HG02973 (cell line): ENCODE results near the gene LTA.

ENCODE experiments used
- ATAC-seq: cut with Tn5 transposase; IDR thresholded peaks from one replicate; pipeline ENCODE4 v1.9.1; 2021; ENCODE audit warnings: moderate library complexity; ENCODE audit not compliant: unreplicated experiment

LTA gene, protein sequence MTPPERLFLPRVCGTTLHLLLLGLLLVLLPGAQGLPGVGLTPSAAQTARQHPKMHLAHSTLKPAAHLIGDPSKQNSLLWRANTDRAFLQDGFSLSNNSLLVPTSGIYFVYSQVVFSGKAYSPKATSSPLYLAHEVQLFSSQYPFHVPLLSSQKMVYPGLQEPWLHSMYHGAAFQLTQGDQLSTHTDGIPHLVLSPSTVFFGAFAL

DNA sequence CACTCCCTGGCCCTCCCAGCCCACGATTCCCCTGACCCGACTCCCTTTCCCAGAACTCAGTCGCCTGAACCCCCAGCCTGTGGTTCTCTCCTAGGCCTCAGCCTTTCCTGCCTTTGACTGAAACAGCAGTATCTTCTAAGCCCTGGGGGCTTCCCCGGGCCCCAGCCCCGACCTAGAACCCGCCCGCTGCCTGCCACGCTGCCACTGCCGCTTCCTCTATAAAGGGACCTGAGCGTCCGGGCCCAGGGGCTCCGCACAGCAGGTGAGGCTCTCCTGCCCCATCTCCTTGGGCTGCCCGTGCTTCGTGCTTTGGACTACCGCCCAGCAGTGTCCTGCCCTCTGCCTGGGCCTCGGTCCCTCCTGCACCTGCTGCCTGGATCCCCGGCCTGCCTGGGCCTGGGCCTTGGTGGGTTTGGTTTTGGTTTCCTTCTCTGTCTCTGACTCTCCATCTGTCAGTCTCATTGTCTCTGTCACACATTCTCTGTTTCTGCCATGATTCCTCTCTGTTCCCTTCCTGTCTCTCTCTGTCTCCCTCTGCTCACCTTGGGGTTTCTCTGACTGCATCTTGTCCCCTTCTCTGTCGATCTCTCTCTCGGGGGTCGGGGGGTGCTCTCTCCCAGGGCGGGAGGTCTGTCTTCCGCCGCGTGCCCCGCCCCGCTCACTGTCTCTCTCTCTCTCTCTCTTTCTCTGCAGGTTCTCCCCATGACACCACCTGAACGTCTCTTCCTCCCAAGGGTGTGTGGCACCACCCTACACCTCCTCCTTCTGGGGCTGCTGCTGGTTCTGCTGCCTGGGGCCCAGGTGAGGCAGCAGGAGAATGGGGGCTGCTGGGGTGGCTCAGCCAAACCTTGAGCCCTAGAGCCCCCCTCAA is at the start of gene LTA:
LTA (plus strand) TSS at position 249 of the 871 bp plus-strand sequence; CDS start at position 703, 454 bp downstream.
- peak; percentile 33 for ATAC-seq

DNA sequence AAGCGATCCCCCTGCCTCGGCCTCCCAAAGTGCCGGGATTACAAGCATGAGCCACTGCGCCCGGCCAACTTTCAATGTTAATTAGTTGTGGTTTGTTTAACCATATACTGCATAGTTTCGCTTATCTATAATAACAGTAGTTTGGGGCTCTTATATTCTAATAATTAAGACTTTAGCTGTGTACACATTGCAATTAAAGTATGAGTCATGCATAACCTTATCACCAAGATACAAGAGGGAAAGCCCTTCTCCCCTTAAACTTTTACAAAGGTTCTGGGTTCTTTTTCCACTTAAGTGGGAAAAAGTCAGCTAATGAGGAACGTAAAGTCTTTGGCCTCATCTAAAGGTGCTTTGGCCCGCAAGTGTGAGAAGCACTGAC is 46.5 kb upstream of the LTA start:
- ATAC-seq: no peak

DNA sequence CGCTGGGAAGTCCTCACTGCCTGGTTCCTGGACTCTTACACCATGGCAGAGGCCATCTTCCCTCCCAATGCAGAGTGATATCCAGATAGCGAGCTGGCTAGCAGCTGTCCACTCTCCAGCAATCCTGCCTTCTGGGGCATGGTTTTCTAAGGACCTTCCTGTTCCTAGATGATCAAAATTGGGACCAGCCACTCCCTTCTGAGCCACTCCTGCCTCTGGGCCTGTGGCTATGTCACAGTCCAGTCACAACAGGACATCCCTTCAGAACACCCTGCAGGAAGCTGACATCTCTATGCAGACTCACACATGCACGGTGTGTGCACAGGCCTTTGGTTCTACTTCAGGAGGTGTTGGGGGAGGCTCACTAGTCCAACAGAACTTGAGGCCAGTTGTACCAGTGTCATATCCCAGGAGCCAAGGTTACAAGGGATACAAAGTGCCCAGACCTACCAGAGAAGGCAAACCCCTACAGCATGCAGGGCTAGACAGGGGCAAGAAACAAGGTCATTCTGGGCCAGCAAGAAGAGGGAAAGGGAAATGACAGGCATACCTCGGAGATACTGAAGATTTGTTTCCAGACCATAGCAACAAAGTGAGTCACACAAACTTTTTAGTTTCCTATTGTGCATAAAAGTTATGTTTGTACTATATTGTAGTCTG is 46.0 kb upstream of the LTA start:
- ATAC-seq: no peak

DNA sequence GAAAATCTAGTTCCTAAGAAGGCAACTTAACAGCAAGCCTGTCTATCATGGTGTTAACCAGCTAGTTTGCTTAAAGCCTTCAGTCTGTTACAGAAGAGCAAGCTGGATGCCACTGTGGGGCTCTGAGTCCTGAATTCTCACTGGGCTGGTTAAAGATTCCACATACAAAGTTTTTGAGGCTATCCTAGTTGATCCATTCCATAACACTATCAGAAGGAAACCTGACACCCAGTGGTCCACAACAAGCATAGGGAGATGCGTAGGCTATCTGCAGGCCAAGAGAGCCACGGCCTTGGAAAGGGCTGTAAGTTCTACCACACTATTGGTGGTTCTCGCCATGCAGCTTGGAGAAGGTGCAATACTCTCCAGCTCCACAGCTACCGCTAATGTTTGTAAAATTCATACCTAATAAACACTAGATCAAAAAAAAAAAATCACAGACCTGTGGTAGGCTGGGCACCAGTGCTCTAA is 43.7 kb upstream of the LTA start:
- no peak for ATAC-seq

DNA sequence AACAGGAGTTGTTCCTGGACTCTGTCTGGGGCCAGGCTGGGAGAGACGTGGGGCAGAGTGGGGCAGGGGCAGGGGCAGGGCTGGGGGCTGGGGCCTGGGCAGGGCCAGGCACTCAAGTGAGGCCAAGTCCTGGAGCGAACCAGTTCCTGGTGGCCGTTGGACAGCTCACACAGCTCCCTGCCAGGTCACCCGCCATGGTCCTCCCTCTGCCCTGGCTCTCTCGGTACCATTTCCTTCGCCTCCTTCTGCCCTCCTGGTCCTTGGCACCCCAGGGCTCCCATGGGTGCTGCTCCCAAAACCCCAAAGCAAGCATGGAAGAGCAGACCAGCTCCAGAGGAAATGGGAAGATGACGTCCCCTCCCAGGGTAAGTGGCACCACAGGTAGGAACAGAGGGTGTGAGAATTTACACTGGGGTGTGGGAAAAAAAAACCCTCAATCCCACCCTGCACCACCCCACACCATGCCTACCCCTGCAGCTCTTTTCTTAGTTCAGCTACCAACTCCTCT is 43.2 kb upstream of the LTA start, which contains the start of gene MCCD1:
MCCD1 (plus strand) TSS at position 142 of the 508 bp plus-strand sequence; CDS start at position 195, 53 bp downstream.
- no peak for ATAC-seq

DNA sequence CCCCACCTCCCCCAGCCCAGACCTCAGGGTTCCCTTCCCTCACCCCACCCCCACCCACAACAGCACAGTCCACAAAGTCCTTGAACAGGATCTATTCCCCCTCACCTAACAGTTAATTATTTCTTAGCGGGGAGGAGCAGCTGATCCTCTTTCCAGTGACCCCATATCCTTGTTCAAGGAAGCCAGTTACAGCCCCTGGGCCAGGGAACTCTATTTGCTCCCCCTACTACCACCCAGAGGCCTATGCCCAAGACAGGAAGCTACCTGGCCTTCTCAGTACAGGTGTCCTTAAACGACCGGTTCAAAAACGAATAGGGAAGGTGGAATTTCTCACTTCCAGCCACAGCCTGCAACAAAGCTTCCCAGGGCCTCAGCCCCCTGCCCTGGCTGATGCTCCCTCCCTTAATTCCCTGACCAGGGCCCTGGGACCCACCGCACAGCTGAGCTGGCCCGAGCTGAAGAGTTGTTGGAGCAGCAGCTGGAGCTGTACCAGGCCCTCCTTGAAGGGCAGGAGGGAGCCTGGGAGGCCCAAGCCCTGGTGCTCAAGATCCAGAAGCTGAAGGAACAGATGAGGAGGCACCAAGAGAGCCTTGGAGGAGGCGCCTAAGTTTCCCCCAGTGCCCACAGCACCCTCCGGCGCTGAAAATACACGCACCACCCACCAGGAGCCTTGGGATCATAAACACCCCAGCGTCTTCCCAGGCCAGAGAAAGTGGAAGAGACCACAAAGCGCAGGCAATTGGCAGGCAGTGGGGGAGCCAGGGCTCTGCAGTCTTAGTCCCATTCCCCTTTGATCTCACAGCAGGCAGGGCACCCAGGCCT is 42.5 kb upstream of the LTA start:
- no peak for ATAC-seq

DNA sequence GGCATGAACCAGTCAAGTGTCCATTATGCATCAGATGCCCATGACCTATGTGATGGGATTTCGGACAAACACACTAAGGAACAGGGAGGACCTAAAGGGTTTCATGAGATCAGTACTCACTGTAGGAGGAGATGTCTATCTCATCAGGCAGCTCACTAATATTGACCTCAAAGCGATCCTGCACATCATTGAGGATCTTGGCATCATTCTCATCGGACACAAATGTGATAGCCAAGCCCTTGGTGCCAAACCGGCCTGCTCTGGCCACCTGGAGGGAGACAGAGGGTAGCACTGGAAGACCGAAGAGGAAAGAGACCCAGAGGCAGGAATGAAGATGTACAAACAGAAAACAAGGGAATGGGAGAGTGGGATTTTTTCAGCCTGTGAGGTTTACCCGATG is 41.4 kb upstream of the LTA start:
- ATAC-seq: no peak

DNA sequence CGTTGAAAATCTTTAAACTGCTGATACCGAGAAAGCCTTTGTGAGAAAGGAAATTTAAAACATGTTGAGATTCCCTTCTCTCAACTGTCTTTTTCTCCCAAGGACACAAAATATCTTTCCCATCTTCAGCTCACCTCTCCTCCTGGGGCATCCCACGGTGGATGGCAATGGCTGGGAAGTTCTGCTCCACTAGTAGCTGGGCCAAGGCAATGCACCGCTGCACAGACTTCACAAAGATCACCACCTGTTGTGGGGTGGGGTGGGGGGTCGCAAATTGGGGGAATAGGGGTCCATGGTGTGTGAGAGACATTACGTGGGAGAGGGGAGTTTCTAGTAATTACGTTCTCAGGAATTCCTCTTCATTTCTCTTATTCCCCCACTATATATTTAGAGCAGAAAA is 40.9 kb upstream of the LTA start:
- ATAC-seq: no peak

DNA sequence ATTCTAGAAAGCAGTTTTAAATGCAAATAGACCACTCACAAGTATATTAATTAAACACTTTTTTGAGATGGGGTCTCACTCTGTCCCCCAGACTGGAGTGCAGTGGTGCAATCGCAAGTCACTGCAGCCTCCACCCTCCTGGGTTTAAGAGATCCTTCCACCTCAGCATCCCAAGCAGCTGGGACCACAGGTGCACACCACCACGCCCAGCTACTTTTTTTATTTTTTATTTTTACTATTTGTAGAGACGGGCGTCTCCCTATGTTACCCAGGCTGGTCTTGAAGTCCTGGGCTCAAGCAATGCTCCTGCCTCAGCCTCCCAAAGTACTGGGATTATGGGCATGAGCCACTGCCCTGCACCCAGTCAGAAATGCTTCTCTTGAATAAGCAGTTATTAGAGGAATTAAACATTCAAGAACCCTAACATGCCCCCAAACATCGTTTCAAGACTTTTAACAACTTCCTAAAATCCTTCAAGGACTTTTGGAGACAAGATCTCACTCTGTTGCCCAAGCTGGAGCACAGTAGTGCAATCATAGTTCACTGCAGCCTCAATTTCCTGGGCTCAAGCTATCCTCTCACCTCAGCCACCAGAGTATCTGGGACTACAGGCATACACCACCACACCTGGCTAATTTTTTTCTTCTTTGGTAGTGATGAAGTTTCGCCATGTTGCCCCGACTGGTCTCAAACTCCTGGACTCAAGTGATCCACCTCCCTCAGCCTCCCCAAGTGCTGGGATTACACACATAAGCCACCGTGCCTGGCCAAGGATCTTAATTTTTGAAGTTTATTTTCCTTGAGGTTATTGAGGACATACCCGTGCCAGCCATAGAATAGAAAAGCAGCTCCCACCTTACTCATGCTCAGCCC is 40.1 kb upstream of the LTA start:
- no peak for ATAC-seq

DNA sequence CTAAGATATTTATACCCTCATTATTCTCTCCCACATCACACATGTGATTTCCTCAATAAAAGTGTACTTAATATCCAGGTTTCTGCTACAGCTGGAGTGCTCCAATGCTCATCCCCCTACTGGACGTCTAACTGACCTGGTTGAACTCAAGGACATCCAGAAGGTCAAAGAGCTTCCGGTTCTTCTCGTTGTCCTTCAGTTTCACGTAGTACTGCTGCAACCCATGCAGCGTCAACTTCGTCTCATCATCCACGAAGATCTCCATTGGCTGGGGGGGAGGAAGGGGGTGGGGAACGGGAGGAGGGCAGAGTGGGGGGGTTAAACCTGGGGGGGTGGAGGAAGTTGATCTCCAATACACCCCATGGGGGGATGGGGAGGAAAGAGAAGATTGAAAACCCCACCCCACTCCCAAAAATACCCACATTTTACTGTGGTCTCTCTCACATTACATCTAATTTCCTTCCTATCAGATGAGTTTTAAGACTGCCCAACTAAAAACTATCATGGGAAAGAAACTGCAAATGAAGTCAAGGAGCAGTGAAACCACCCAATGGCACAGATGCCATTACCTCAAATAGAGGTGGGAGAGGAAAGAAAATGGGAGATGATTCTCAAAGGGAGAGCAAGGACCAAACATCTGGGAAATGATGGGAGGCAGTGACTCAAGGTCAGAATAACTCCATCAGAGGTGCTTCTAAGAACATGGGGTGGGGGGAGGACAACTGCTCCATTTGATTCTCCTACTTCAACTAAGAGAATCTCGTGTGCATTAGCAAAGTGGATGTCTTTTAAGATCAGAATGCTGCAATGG is 39.2 kb upstream of the LTA start:
- ATAC-seq: no peak

DNA sequence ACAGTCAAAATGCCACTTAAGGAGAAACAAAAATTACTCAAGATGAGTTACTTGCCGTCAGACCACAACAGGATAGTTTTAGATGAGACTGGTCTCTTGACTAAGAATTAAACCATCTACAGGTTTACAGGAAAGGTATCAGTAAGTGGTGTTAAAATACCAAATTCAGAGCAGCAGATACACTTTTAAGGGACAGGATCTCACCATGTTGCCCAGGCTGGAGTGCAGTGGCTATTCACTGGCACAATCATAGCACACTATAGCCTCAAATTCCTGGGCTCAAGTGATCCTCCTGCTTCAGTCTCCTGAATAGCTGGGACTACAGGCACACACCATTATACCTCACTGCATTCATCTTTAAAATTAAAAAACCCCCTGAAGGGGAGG is 38.6 kb upstream of the LTA start:
- no peak for ATAC-seq

DNA sequence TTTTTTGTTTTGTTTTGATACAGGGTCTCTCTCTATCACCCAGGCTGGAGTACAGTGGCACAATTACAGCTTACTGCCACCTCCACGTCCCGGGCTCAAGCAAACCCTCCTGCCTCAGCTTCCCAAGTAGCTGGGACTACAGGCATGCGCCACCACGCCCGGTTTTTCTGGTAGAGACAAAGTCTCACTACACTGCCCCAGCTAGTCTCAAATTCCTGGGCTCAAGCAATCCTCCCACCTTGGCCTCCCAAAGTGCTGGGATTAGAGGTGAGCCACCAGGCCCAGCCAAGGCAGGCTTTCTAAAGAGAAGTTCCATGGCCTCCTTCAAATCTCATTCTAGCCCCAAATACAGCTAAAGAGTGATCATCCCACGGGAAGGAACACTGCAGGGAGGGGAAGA is 38.1 kb upstream of the LTA start:
- ATAC-seq: no peak

DNA sequence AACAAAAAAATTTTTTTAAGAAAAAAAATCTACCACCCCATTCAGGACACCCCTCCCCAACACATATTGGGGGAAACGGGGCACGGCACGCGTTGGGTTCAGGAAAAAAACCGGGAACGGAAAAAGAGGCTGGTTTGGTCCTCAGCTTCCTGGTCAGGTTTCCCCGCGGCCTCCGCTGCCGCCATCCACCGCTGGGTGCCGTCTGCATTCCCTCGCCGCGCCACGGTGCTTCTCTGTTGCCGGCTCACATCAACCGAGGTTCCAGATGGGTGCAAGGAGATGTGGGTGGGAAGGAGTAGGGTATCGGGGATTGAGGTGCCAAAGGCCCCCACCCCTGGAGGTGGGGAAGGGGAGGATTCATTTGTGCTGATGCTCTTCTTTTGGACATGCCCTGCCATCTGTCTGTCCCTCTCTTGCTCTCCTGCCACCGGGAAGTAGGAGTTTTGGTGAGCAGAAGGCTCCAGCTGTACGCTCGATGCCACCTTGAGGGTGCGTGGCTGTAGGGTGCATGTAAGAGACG is 37.5 kb upstream of the LTA start:
- ATAC-seq: no peak

DNA sequence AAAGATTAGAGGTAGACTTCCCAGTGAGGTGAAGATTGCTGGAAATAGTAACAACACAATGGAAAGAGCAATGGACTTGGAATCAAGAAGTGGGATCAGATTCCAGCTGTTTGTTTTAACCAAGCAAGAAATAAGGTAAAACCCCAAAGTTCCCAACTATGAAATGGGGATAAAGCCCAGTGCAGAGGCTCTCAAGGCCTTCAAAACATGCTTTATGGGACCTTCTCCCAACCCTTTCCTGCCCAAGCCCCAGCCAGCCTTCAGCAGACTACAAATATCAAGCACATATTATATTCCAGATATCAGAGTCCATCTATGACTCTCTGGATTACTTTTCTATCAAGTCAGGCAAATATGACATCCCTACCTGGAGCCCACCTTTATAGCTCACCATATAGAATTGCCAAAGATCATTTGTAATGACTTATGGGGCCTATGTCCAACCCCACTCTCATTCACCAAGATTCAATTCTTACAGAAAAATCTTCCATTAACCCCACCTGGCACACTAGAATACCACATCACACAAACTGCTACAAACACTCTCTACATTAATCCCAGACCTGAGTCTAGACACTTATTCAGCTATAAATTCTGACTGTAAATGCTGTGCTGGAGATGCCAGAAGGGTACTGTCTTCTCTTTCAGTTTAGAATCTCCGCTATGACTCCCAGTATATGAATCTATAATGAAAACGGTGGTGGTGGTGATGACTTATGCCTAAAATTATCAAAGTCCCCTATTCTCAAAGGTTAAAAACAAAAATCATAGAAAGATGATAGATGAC is 36.4 kb upstream of the LTA start:
- ATAC-seq: no peak

DNA sequence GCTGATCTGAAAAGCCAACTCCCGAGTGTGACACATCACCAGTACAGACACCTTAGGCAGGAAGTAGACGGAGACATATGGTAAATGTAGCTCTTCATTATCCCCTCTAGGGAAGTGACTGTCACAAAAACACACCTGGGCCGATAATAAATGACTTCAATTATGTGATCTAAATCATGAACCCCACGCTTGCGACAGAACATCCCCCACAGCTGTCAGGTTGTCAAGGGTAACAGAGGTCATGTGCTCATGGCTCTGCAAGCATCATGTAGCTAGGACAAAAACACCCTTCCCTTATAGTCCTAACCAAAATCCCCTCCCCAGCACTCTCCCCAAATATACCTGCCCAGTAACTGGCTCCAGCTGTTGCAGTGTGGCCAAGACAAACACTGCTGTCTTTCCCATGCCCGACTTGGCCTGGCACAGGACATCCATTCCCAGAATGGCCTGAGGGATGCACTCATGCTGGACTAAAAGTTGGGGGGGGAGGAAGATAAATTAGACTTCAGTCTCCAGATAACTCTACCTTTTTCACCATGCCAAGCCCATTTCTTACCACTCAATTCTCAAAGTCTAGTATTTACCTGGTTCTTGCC is 33.2 kb upstream of the LTA start:
- no peak for ATAC-seq

DNA sequence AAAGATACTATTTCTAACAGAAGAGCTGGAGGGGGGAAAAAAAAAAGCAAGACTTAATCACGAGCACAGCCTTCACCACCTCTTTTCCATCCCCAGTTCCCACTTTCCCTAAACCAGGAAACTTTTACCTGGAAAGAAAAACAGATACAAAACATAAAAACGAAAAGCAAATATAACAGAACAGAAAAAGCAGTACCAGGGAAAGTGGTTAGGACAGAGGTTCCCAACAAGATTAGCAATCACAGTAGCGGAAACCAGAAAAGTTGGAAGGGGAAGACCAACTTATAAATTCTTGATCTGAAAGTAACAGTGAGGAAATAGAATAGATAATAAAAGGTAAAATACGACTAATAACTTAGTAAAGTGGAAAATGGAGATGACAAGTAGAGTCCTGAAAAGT is 31.4 kb upstream of the LTA start:
- no peak for ATAC-seq

DNA sequence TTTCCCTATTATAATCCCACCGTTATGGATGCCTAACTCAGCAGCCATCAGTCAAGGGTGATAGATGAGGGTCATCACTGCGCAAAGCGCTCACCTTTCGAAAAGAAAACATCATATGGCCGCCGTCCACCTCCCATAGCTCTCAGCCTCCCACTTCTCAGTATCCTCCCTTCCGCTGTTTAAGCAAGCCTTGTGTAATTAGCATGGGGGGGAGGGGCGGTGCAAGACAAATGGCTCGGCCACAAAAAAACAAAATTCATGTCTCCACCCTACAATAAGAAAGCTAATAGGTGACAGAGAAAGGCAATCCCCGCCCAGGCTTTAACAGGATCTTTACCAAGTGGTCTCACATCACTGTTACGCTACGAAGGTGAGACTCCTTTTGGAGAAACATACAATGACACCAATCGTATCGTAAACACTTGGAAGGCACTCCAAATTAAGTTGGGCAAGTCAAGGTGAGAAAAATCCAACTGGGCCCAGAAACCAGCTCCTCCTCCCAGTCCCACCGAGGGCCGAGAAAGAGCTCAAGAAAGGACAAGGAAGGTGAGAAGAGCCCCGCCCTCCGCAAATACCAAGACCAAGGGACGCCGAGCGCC is 30.9 kb upstream of the LTA start:
- ATAC-seq: no peak
